Activated CD8-positive, alpha-beta T cell treated with anti-CD3 and anti-CD28 coated beads for 36 hours (primary cell): ENCODE results near the gene CHST15. TPM values are rescaled to one million over a fixed set of nuclear protein-coding genes. Genes with fewer than 3 reads are reported as not detected.

Source experiments
- ATAC-seq: fragments of 200-7000 bp; cut with Tn5 transposase; one replicate; pipeline ENCODE4 v1.10.0; 2021; ENCODE audit warnings: mild to moderate bottlenecking, moderate library complexity
- CTCF ChIA-PET: fragments of 350-600 bp; sonication (Branson Sonifier 250); formaldehyde crosslinking; loops from one replicate; lab custom pipeline; 2021; ENCODE audit warnings: antibody characterized with exemption; lab: Charles Lee
- POLR2A ChIA-PET: fragments of 350-600 bp; sonication (Branson Sonifier 250); formaldehyde crosslinking; loops from one replicate; lab custom pipeline; 2021; ENCODE audit warnings: antibody characterized with exemption; lab: Charles Lee
- DNase-seq: peaks from one replicate; pipeline ENCODE4 v3.0.0-alpha.2; 2020
- H3K27ac Mint-ChIP-seq: one replicate; pipeline ENCODE4 v1.8.0; 2021; ENCODE audit warnings: mild to moderate bottlenecking, mixed read lengths
- H3K27me3 Mint-ChIP-seq: one replicate; pipeline ENCODE4 v1.8.0; 2021; ENCODE audit warnings: mixed read lengths
- H3K36me3 Mint-ChIP-seq: one replicate; pipeline ENCODE4 v1.8.0; 2021; ENCODE audit warnings: low read depth, mixed read lengths
- H3K4me1 Mint-ChIP-seq: one replicate; pipeline ENCODE4 v1.8.0; 2021; ENCODE audit warnings: low read depth, mixed read lengths
- H3K4me3 Mint-ChIP-seq: one replicate; pipeline ENCODE4 v1.8.0; 2021; ENCODE audit warnings: mild to moderate bottlenecking, moderate library complexity, mixed read lengths
- H3K9me3 Mint-ChIP-seq: one replicate; pipeline ENCODE4 v1.8.0; 2021; ENCODE audit warnings: mixed read lengths
- intact Hi-C: fragments of 100-400 bp; cut with micrococcal nuclease; formaldehyde crosslinking; loops from one replicate; pipeline ENCODE4 v1.10.0; 2022
- total RNA-seq, 2 experiments: library from RNA; stranded (reverse); gene quantifications; one replicate each; pipeline ENCODE4 v1.2.3, GENCODE V29; 2021
- TF ChIP-seq, protein P1 (sequence below): fragments of 200-600 bp; IDR thresholded peaks from one replicate; pipeline ENCODE4 v1.8.0; 2022; ENCODE audit warnings: antibody characterized with exemption, mild to moderate bottlenecking

The CHST15 gene
- total RNA-seq, 2 experiments from 2014 or later, result 0.36 to 0.81 TPM

DNA sequence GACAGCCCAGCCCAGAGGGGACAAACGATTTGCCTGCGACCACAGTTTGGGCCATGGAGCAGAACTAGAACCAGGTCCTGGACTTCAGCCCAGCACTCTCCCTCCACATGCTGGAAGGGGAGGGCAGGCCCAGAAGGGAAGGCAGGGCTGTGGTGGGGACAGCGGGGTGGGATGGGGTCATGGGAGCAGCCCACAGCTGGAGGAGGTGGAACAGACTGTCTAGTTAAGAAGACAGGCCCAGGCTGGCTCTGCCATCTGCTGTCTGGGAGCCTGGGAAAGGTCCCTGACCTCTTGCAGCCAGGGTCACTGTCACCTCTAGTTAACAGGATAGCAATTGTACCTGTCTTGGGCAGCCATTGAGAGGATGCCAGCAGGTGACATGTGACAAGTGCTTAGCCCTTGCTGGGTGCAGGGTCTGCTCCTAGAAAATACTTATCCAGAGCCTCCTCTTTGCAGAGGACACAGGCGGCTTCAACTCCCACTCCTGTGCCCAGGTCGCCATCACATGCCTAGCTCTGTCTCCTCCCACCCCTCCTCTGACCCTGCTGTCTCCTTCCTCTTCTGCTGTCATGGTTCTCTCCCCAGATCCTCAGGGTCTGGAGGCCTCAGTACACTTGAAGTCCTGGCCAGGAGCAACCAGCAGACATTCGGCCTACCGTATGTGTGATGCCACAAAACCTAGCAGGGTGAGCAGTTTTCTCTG, 37.0 kb upstream of the CHST15 start:
- ChIA-PET POLR2A (no interaction called here), CTCF (no interaction called here)
- H3K27ac Mint-ChIP-seq, result no peak overlapping the region
- intact Hi-C loops, result no loop called here
- ATAC-seq, result no peak
- no peak for DNase-seq
- TF ChIP-seq, protein P1, sequence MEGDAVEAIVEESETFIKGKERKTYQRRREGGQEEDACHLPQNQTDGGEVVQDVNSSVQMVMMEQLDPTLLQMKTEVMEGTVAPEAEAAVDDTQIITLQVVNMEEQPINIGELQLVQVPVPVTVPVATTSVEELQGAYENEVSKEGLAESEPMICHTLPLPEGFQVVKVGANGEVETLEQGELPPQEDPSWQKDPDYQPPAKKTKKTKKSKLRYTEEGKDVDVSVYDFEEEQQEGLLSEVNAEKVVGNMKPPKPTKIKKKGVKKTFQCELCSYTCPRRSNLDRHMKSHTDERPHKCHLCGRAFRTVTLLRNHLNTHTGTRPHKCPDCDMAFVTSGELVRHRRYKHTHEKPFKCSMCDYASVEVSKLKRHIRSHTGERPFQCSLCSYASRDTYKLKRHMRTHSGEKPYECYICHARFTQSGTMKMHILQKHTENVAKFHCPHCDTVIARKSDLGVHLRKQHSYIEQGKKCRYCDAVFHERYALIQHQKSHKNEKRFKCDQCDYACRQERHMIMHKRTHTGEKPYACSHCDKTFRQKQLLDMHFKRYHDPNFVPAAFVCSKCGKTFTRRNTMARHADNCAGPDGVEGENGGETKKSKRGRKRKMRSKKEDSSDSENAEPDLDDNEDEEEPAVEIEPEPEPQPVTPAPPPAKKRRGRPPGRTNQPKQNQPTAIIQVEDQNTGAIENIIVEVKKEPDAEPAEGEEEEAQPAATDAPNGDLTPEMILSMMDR, result no peak
- H3K27me3 Mint-ChIP-seq, result peaks cover 3% of the 10 kb centered on the region
- no peaks in the 10 kb centered on the region for H3K9me3 Mint-ChIP-seq
- H3K4me1 Mint-ChIP-seq, result no peaks in the 10 kb centered on the region
- no peak overlapping the region for H3K4me3 Mint-ChIP-seq
- H3K36me3 Mint-ChIP-seq, result no peaks in the 10 kb centered on the region

DNA sequence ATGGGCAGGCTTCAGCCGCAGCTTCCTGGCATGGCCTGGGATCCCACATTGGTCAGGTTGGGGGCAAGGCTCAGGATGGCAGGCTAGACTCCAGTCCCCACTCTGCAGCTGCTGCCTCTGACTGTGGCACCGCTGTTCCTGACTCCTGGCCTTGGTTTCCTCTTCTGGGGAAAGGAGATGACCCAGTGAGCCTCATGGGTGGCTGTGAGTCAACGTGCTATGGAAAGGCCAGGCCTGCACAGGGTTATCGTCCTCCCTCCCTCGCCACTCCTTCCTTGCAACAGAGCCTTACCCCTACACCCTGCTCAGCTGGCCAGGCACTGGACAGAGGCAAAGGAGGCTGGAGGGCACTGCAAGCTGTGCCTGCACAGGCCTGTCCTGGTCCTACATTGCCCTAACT, 36.1 kb upstream of the CHST15 start:
- no peaks in the 10 kb centered on the region for H3K9me3 Mint-ChIP-seq
- POLR2A ChIA-PET, result no interaction called here

DNA sequence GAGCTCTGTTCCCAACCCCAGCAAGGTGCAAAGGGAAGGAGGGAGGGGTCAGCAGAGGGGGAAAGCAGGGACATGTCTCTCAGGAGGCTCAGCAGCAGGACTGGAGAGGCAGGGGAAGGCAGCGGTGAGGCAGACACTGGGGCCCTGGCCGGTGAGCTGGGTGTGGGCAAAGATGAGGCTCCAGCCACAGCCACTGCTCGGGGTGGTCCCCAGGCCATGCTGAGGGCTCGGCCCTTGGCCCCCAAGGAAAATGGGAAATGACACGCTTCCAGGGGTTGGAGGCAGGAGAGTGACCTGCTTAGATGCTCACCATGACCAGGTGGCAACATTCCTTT, 35.4 kb upstream of the CHST15 start:
- ChIA-PET CTCF (no interaction called here), POLR2A (no interaction called here)
- no peaks in the 10 kb centered on the region for H3K9me3 Mint-ChIP-seq
- no peak overlapping the region for H3K4me3 Mint-ChIP-seq
- H3K4me1 Mint-ChIP-seq, result no peaks in the 10 kb centered on the region
- TF ChIP-seq, protein P1, result no peak
- intact Hi-C loops, result no loop called here
- no peak overlapping the region for H3K27ac Mint-ChIP-seq
- ATAC-seq (no peak), DNase-seq (no peak)
- H3K27me3 Mint-ChIP-seq, result peaks cover 3% of the 10 kb centered on the region
- no peaks in the 10 kb centered on the region for H3K36me3 Mint-ChIP-seq

More for the DNA sequence above, 36.1 kb upstream of the CHST15 start:
- no peak for ATAC-seq
- TF ChIP-seq, protein P1, result no peak
- CTCF ChIA-PET, result no interaction called here
- H3K4me1 Mint-ChIP-seq, result no peaks in the 10 kb centered on the region
- H3K4me3 Mint-ChIP-seq, result no peak overlapping the region
- no peaks in the 10 kb centered on the region for H3K36me3 Mint-ChIP-seq
- H3K27me3 Mint-ChIP-seq, result peaks cover 3% of the 10 kb centered on the region
- intact Hi-C loops, result no loop called here
- DNase-seq, result no peak
- H3K27ac Mint-ChIP-seq, result no peak overlapping the region

DNA sequence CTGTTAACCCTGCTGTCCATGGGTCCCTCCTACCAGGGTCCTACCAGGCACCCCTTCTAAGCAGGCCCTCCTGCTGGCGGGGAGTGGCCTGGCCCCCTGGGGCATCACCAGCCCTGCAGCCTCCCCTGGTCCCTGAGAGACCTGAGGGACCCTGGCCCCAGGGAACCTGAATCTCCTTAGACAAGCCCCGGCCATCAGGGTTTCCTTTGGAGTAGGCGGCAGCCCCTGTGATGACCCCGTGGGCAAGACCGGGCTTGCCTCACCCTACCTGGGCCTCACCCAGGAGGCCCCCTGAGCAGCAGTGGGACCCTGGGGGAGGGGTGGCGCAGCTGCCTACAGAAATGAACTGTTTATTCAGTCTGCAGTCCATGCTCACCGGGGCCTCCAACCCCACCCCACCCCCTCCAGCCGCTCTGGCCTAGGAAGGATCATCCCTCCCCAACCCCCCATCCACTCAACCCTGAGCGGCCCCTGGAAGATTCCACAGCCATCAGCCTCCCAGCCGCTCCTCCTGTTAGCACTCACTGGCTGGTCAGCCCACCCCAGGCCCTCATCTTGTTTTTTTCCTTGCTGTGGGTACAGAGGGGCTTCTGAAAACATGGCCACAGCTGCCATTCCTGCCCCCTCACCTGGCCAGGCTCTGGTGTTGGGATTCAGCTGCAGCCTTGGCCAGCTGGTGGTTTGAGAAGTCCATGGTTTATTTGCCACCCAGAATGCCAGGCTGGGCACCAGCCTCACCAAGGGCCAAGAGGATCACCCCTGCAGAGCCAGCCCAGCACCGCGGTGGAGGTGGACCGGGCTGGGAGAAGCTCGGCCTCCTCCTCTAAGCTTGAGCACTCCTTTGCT, 34.8 kb upstream of the CHST15 start:
- Mint-ChIP-seq H3K27me3 (peaks cover 3% of the 10 kb centered on the region), H3K36me3 (no peaks in the 10 kb centered on the region), H3K4me1 (no peaks in the 10 kb centered on the region), H3K27ac (no peak overlapping the region), H3K4me3 (no peak overlapping the region), H3K9me3 (no peaks in the 10 kb centered on the region)
- CTCF ChIA-PET, result no interaction called here
- TF ChIP-seq, protein P1, result no peak
- ATAC-seq, result no peak
- intact Hi-C loops, result no loop called here
- no peak for DNase-seq
- POLR2A ChIA-PET, result no interaction called here

DNA sequence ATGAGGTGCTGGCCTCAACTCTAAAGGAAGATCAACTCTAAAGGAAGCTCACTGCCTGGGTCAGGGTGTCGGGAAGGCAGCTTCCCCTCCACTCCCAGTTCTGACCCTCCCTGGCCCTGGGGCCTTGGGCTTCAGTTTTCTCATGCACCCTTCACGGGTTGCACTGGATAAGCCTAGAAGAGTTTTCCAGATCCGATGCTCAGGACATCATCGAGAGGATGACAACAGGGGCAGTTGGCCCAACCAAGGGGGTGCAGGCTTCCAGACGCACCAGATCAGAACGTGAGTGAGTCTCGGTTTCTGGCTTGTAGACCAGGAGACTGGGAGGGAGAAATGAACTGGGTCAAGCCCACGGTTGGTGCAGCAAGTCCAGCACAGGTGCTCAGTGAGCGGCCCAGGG, 34.2 kb upstream of the CHST15 start:
- POLR2A ChIA-PET, result no interaction called here
- intact Hi-C loops, result no loop called here
- Mint-ChIP-seq H3K4me3 (no peak overlapping the region), H3K27me3 (no peaks in the 10 kb centered on the region), H3K9me3 (no peaks in the 10 kb centered on the region), H3K27ac (no peak overlapping the region), H3K36me3 (no peaks in the 10 kb centered on the region), H3K4me1 (no peaks in the 10 kb centered on the region)
- TF ChIP-seq, protein P1, result no peak
- CTCF ChIA-PET, result no interaction called here
- DNase-seq (no peak), ATAC-seq (no peak)
